WTC11 (cell line): ENCODE results near the gene LARP1. TPM values are rescaled to one million over a fixed set of nuclear protein-coding genes. Genes with fewer than 3 reads are reported as not detected.

Source experiments
- ATAC-seq: fragments of 200-7000 bp; cut with Tn5 transposase; 2 replicates; pipeline ENCODE4 v1.10.0; 2021; ENCODE audit warnings: mild to moderate bottlenecking, moderate library complexity
- CTCF ChIA-PET: fragments of 300-600 bp; sonication (Branson Sonifier 250); formaldehyde crosslinking; loops from one replicate; lab custom pipeline; 2021; ENCODE audit warnings: antibody characterized with exemption; lab: Charles Lee
- POLR2A ChIA-PET: fragments of 350-600 bp; sonication (Branson Sonifier 250); formaldehyde crosslinking; loops from one replicate; lab custom pipeline; 2021; ENCODE audit warnings: antibody characterized with exemption; lab: Charles Lee
- DNase-seq: peaks from one replicate; pipeline ENCODE4 v3.0.0; 2021; ENCODE audit warnings: low spot score
- H3K27ac Mint-ChIP-seq: 2 replicates; pipeline ENCODE4 v1.8.0; 2021; ENCODE audit warnings: mixed read lengths
- H3K27me3 Mint-ChIP-seq: 2 replicates; pipeline ENCODE4 v1.8.0; 2021; ENCODE audit warnings: low read depth, mild to moderate bottlenecking, moderate library complexity, mixed read lengths
- H3K36me3 Mint-ChIP-seq: 2 replicates; pipeline ENCODE4 v1.8.0; 2021; ENCODE audit warnings: mixed read lengths
- H3K4me1 Mint-ChIP-seq: 2 replicates; pipeline ENCODE4 v1.8.0; 2022; ENCODE audit warnings: mixed read lengths
- H3K4me3 Mint-ChIP-seq: 2 replicates; pipeline ENCODE4 v1.8.0; 2021; ENCODE audit warnings: mild to moderate bottlenecking, moderate library complexity, mixed read lengths
- H3K9me3 Mint-ChIP-seq: 2 replicates; pipeline ENCODE4 v1.8.0; 2021; ENCODE audit warnings: mixed read lengths
- ELF4 ChIP-seq: sonication (generic); formaldehyde crosslinking; IDR thresholded peaks from 2 replicates; pipeline ENCODE4 v1.8.1; 2022; ENCODE audit warnings: low read depth, mild to moderate bottlenecking, moderate library complexity, missing genetic modification reagents
- FOXK1 ChIP-seq: sonication (generic); formaldehyde crosslinking; IDR thresholded peaks from 2 replicates; pipeline ENCODE4 v1.8.0; 2022; ENCODE audit warnings: mild to moderate bottlenecking, moderate library complexity, missing genetic modification reagents
- GABPB1 ChIP-seq: sonication (generic); formaldehyde crosslinking; IDR thresholded peaks from 2 replicates; pipeline ENCODE4 v1.8.1; 2023; ENCODE audit warnings: mild to moderate bottlenecking, missing genetic modification reagents
- HMGA2 ChIP-seq: fragments of 250-450 bp; sonication (Bioruptor Pico); IDR thresholded peaks from 2 replicates; pipeline ENCODE4 v1.4.0; 2021; ENCODE audit warnings: mild to moderate bottlenecking, moderate library complexity
- JUN ChIP-seq: sonication (generic); formaldehyde crosslinking; IDR thresholded peaks from 2 replicates; pipeline ENCODE4 v1.8.0; 2023; ENCODE audit warnings: mild to moderate bottlenecking, missing genetic modification reagents
- NFE2L1 ChIP-seq: sonication (generic); formaldehyde crosslinking; IDR thresholded peaks from 2 replicates; pipeline ENCODE4 v1.8.1; 2023; ENCODE audit warnings: missing genetic modification reagents
- NFYB ChIP-seq: sonication (generic); formaldehyde crosslinking; conservative IDR thresholded peaks from 2 replicates; pipeline ENCODE4 v1.8.0; 2022; ENCODE audit warnings: low read depth, missing genetic modification reagents
- NR1H2 ChIP-seq: sonication (generic); formaldehyde crosslinking; IDR thresholded peaks from 2 replicates; pipeline ENCODE4 v1.9.0; 2021; ENCODE audit warnings: mild to moderate bottlenecking, moderate library complexity, missing genetic modification reagents
- SMAD3 ChIP-seq: sonication (generic); formaldehyde crosslinking; IDR thresholded peaks from 2 replicates; pipeline ENCODE4 v1.8.0; 2022; ENCODE audit warnings: missing genetic modification reagents, mild to moderate bottlenecking, borderline replicate concordance
- SMAD4 ChIP-seq: sonication (generic); formaldehyde crosslinking; IDR thresholded peaks from 2 replicates; pipeline ENCODE4 v1.8.0; 2022; ENCODE audit warnings: mild to moderate bottlenecking, missing genetic modification reagents
- SOX15 ChIP-seq: fragments of 250-450 bp; sonication (Bioruptor Pico); IDR thresholded peaks from 2 replicates; pipeline ENCODE4 v1.9.0; 2021; ENCODE audit warnings: mild to moderate bottlenecking
- STAT6 ChIP-seq: sonication (generic); formaldehyde crosslinking; conservative IDR thresholded peaks from 2 replicates; pipeline ENCODE4 v1.8.1; 2023; ENCODE audit warnings: mild to moderate bottlenecking, low read depth, missing genetic modification reagents, moderate library complexity
- TEAD1 ChIP-seq: sonication (generic); formaldehyde crosslinking; IDR thresholded peaks from 2 replicates; pipeline ENCODE4 v1.8.0; 2022; ENCODE audit warnings: mild to moderate bottlenecking, missing genetic modification reagents
- TP53 ChIP-seq: sonication (generic); formaldehyde crosslinking; IDR thresholded peaks from 2 replicates; pipeline ENCODE4 v1.8.1; 2023; ENCODE audit warnings: mild to moderate bottlenecking, missing genetic modification reagents
- ZBTB21 ChIP-seq: sonication (generic); formaldehyde crosslinking; IDR thresholded peaks from 2 replicates; pipeline ENCODE4 v1.8.1; 2023; ENCODE audit warnings: mild to moderate bottlenecking, missing genetic modification reagents, borderline replicate concordance
- ZNF219 ChIP-seq: sonication (generic); formaldehyde crosslinking; IDR thresholded peaks from 2 replicates; pipeline ENCODE4 v1.8.0; 2023; ENCODE audit warnings: missing genetic modification reagents, mild to moderate bottlenecking, borderline replicate concordance
- ZNF317 ChIP-seq: sonication (generic); formaldehyde crosslinking; IDR thresholded peaks from 2 replicates; pipeline ENCODE4 v1.8.1; 2023; ENCODE audit warnings: low read depth, mild to moderate bottlenecking, moderate library complexity, missing genetic modification reagents, borderline replicate concordance
- ZNF671 ChIP-seq: fragments of 250-450 bp; sonication (Bioruptor Pico); IDR thresholded peaks from 2 replicates; pipeline ENCODE4 v1.8.0; 2021; ENCODE audit warnings: mild to moderate bottlenecking
- total RNA-seq: library from RNA; stranded (reverse); gene quantifications from 3 replicates; pipeline ENCODE4 v1.2.3, GENCODE V29; 2021
- TF ChIP-seq, protein P1 (sequence below): sonication (generic); formaldehyde crosslinking; IDR thresholded peaks from 2 replicates; pipeline ENCODE4 v1.8.1; 2022; ENCODE audit warnings: low read depth, missing genetic modification reagents, borderline replicate concordance
- TF ChIP-seq, protein P2 (sequence below): sonication (generic); formaldehyde crosslinking; IDR thresholded peaks from 2 replicates; pipeline ENCODE4 v1.8.0; 2023; ENCODE audit warnings: missing genetic modification reagents, mild to moderate bottlenecking, borderline replicate concordance

LARP1 gene
- total RNA-seq, 1 experiment from 2014 or later, result 406 TPM

DNA sequence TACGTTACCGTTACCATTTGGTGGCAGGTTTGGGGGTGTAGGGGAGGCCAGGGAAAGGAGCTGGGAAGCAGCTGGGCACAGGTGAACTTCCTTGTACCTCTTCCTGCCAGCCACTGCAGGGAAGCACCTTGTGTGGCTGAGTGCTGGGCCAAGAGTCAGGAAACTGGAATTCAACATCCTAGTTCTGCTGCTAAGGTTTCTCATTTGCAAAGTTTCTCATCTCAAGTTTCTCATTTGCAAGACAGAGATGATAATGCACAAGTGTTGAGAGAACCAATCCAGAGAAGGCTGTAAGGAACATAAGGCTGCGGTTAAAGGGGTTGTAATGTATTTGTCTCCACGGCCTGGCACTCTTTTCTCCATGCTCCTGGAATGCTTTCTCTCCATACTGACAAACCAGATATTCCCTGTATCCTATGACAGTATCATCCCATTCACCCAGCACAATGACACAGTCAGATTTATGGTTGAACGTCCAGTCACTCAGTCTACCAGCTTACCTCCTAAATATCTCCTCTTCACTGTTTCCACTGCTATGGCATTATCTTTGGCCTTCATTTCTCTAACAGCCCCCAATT, 33.6 kb upstream of the LARP1 start (continued):
- TF ChIP-seq TEAD1 (CRISPR knock-in tag) (0 out of 2 replicates have a peak, but pooled peaks have one; percentile 16), STAT6 (CRISPR knock-in tag) (no peak), NR1H2 (CRISPR knock-in tag) (no peak), TP53 (CRISPR knock-in tag) (no peak), JUN (CRISPR knock-in tag) (no peak)

DNA sequence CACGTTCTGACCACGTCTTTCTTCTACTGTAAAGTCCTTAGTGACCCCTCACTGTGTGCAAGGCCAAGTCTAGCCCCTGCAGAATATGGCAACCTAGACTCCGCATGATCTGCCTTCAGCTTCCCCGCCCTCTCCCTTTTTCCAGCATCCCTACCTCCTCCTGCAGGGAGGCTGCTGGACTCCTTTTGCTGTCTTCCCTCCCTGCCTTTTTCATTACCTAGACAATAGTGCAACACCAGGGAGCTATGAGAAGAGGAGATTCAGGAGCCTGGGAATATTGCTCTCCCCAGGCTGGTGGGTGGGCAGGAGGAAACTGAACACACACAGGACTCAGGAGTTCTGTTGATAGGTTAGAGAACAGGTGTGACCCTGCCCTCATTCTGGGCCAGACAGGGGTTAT, 33.1 kb upstream of the LARP1 start:
- DNase-seq (no peak), ATAC-seq (peak; percentile 50)
- H3K4me3 Mint-ChIP-seq, result peak overlapping the region; percentile 37
- H3K9me3 Mint-ChIP-seq, result no peaks in the 10 kb centered on the region
- TF ChIP-seq SMAD3 (CRISPR knock-in tag) (0 out of 2 replicates have a peak, but pooled peaks have one; percentile 46), ZBTB21 (CRISPR knock-in tag) (0 out of 2 replicates have a peak, but pooled peaks have one; percentile 10), HMGA2 (CRISPR knock-in tag) (no peak), STAT6 (CRISPR knock-in tag) (peak; percentile 25; the same call in 1 of the 2 replicates)
- H3K4me1 Mint-ChIP-seq, result peaks cover 56% of the 10 kb centered on the region
- CTCF ChIA-PET, result interaction anchor here (0.6 to 1.9 kb wide), 3 partner anchors 9 to 225 kb away, joined by 3 to 10 read pairs (median 4); no protein-coding TSS in a partner anchor
- POLR2A ChIA-PET, result interaction anchor here (0.5 to 1.0 kb wide), 3 partner anchors 23 to 137 kb away, joined by 3 to 5 read pairs (median 4); partner anchors contain the start of gene CNOT8
- H3K27me3 Mint-ChIP-seq, result no peaks in the 10 kb centered on the region
- peak overlapping the region; percentile 88 for H3K27ac Mint-ChIP-seq
- peaks cover 15% of the 10 kb centered on the region; the same call in 1 of the 2 replicates for H3K36me3 Mint-ChIP-seq

DNA sequence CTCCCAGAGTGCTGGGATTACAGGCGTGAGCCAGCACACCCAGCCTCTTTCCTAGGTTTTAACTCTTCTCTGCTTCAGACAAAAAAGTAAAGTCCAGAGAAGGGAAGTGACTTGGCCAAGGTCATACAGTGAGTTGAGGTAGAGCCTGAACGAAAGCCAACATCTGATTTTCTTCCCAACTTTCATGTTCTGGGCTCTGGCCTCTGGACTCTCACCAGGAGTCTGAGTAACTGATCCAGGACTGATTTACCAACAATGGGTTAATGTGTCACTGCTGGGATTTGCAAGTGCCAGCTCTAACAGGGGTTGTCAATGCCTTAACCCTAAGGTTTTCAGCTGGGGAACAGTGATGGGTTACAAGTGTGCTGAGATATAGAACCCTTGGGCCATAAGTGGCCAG, 32.2 kb upstream of the LARP1 start:
- Mint-ChIP-seq H3K27ac (no peak overlapping the region), H3K9me3 (no peaks in the 10 kb centered on the region), H3K27me3 (no peaks in the 10 kb centered on the region), H3K4me3 (no peak overlapping the region), H3K4me1 (peaks cover 58% of the 10 kb centered on the region), H3K36me3 (peaks cover 8% of the 10 kb centered on the region; the same call in 1 of the 2 replicates)
- CTCF ChIA-PET, result interaction anchor here (1.0 kb wide), 1 partner anchor 40 kb away, joined by 4 read pairs; no protein-coding TSS in a partner anchor
- no peak for TF ChIP-seq GABPB1 (CRISPR knock-in tag)
- TF ChIP-seq FOXK1, result no peak
- TF ChIP-seq ELF4, result no peak
- TF ChIP-seq NFE2L1 (CRISPR knock-in tag), result no peak
- no peak for TF ChIP-seq HMGA2 (CRISPR knock-in tag)
- TF ChIP-seq, protein P1, sequence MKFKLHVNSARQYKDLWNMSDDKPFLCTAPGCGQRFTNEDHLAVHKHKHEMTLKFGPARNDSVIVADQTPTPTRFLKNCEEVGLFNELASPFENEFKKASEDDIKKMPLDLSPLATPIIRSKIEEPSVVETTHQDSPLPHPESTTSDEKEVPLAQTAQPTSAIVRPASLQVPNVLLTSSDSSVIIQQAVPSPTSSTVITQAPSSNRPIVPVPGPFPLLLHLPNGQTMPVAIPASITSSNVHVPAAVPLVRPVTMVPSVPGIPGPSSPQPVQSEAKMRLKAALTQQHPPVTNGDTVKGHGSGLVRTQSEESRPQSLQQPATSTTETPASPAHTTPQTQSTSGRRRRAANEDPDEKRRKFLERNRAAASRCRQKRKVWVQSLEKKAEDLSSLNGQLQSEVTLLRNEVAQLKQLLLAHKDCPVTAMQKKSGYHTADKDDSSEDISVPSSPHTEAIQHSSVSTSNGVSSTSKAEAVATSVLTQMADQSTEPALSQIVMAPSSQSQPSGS, result no peak
- TF ChIP-seq SMAD4 (CRISPR knock-in tag), result no peak
- TF ChIP-seq, protein P2, sequence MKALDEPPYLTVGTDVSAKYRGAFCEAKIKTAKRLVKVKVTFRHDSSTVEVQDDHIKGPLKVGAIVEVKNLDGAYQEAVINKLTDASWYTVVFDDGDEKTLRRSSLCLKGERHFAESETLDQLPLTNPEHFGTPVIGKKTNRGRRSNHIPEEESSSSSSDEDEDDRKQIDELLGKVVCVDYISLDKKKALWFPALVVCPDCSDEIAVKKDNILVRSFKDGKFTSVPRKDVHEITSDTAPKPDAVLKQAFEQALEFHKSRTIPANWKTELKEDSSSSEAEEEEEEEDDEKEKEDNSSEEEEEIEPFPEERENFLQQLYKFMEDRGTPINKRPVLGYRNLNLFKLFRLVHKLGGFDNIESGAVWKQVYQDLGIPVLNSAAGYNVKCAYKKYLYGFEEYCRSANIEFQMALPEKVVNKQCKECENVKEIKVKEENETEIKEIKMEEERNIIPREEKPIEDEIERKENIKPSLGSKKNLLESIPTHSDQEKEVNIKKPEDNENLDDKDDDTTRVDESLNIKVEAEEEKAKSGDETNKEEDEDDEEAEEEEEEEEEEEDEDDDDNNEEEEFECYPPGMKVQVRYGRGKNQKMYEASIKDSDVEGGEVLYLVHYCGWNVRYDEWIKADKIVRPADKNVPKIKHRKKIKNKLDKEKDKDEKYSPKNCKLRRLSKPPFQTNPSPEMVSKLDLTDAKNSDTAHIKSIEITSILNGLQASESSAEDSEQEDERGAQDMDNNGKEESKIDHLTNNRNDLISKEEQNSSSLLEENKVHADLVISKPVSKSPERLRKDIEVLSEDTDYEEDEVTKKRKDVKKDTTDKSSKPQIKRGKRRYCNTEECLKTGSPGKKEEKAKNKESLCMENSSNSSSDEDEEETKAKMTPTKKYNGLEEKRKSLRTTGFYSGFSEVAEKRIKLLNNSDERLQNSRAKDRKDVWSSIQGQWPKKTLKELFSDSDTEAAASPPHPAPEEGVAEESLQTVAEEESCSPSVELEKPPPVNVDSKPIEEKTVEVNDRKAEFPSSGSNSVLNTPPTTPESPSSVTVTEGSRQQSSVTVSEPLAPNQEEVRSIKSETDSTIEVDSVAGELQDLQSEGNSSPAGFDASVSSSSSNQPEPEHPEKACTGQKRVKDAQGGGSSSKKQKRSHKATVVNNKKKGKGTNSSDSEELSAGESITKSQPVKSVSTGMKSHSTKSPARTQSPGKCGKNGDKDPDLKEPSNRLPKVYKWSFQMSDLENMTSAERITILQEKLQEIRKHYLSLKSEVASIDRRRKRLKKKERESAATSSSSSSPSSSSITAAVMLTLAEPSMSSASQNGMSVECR (CRISPR knock-in tag), result no peak
- TF ChIP-seq ZNF219, result no peak
- TF ChIP-seq ZNF671 (CRISPR knock-in tag), result no peak
- no peak for TF ChIP-seq ZNF317 (CRISPR knock-in tag)
- TF ChIP-seq NFYB (CRISPR knock-in tag), result no peak
- no peak for TF ChIP-seq SOX15 (CRISPR knock-in tag)
- no peak for DNase-seq
- ATAC-seq, result no peak
- POLR2A ChIA-PET, result interaction anchor here (0.7 to 1.0 kb wide), 3 partner anchors 9 to 40 kb away, joined by 3 to 4 read pairs (median 4); no protein-coding TSS in a partner anchor
